Transverse colon (tissue), 3 donors: Measurements from ENCODE around the gene SERPINA3.

Source experiments
- POLR2A ChIP-seq: fragments of 450-650 bp; IDR thresholded peaks from one replicate; pipeline ENCODE4 v1.6.1; 2016; ENCODE audit warnings: antibody characterized with exemption, mild to moderate bottlenecking, moderate library complexity
- TF ChIP-seq, protein P1 (sequence below), 5 experiments: fragments of 200-600 bp in 3 of 5; fragments of 450-650 bp in 2 of 5; sonication (generic) in 3 of 5; IDR thresholded peaks; 1 replicate in 2 of 5; 2 replicates in 3 of 5; pipeline ENCODE4 v1.5.1; 2016 to 2017; ENCODE audit warnings: antibody characterized with exemption in 5 of 5, inconsistent platforms in 3 of 5, mild to moderate bottlenecking in 2 of 5, moderate library complexity in 1 of 5

DNA sequence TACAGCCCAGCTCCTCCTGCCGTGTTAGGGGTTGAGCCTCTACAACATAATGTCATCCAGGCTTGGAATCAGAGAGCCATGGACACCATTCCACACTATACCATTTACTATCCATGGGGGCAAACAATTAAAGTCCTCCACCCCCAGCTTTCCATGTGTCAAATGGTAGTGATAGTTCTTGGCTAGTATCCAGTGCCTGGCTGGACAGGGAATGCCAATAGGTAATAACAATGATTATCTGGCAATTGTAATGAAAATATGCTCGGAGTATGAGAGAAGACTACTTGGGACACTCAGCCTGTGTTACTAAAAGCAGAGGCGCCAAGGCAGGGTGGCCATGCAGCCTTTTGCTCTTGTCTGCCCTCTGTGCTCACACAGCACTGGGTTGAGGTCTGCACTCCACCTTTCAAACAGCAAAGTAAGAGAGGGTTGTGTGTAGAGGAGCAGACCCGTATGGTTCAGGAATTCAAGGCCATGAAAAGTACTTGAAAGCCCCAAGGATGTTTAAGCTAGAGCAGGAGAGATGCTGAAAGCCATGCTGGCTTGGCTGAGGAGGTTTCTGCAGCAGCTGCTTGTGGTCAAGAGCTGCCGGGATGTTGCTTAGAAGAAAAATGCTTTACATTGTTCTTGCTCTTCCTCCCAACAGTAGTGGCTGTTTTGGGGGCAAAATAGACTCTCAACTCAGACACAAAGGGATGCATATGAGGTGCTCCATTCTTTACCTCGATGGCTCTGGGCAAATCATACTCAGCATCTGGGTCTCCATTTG, 10.6 kb downstream of the SERPINA3 start:
- TF ChIP-seq POLR2A, result no peak
- TF ChIP-seq, protein P1, sequence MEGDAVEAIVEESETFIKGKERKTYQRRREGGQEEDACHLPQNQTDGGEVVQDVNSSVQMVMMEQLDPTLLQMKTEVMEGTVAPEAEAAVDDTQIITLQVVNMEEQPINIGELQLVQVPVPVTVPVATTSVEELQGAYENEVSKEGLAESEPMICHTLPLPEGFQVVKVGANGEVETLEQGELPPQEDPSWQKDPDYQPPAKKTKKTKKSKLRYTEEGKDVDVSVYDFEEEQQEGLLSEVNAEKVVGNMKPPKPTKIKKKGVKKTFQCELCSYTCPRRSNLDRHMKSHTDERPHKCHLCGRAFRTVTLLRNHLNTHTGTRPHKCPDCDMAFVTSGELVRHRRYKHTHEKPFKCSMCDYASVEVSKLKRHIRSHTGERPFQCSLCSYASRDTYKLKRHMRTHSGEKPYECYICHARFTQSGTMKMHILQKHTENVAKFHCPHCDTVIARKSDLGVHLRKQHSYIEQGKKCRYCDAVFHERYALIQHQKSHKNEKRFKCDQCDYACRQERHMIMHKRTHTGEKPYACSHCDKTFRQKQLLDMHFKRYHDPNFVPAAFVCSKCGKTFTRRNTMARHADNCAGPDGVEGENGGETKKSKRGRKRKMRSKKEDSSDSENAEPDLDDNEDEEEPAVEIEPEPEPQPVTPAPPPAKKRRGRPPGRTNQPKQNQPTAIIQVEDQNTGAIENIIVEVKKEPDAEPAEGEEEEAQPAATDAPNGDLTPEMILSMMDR (IDR thresholded peaks at IDR 0.05), result no peak
